Smooth muscle cell (in vitro differentiated cells): ENCODE results near the gene SH3BGRL3. TPM values are rescaled to one million over a fixed set of nuclear protein-coding genes. Genes with fewer than 3 reads are reported as not detected.

Experiments used
- DNase-seq: peaks from one replicate; lab custom pipeline; 2025; ENCODE audit not compliant: unreplicated experiment; lab: John Stamatoyannopoulos, UW
- H2AFZ ChIP-seq: fragments of 200-600 bp; sonication (generic); 2 replicates; pipeline ENCODE4 v1.6.0; 2016; ENCODE audit warnings: antibody characterized with exemption, low read depth, mild to moderate bottlenecking
- H3F3A ChIP-seq: fragments of 200-600 bp; sonication (generic); 2 replicates; pipeline ENCODE4 v1.6.0; 2017; ENCODE audit warnings: antibody characterized with exemption, low read depth
- H3K27ac ChIP-seq: fragments of 200-600 bp; sonication (generic); 2 replicates; pipeline ENCODE4 v1.5.1; 2016; ENCODE audit warnings: low read depth, mild to moderate bottlenecking
- H3K27me3 ChIP-seq: fragments of 200-600 bp; sonication (generic); 2 replicates; pipeline ENCODE4 v1.6.1; 2016; ENCODE audit warnings: low read depth, mild to moderate bottlenecking
- H3K36me3 ChIP-seq: fragments of 200-600 bp; sonication (generic); 2 replicates; pipeline ENCODE4 v1.5.1; 2016; ENCODE audit warnings: low read depth
- H3K4me1 ChIP-seq: fragments of 200-600 bp; sonication (generic); 2 replicates; pipeline ENCODE4 v1.5.1; 2016; ENCODE audit warnings: low read depth
- H3K4me2 ChIP-seq: fragments of 200-600 bp; sonication (generic); 2 replicates; pipeline ENCODE4 v1.6.0; 2016; ENCODE audit warnings: mild to moderate bottlenecking
- H3K4me3 ChIP-seq: fragments of 200-600 bp; sonication (generic); 2 replicates; pipeline ENCODE4 v1.5.1; 2016; ENCODE audit warnings: mild to moderate bottlenecking
- H3K79me2 ChIP-seq: fragments of 200-600 bp; sonication (generic); 2 replicates; pipeline ENCODE4 v1.6.0; 2016; ENCODE audit warnings: low read depth, mild to moderate bottlenecking
- H3K9ac ChIP-seq: fragments of 200-600 bp; sonication (generic); 2 replicates; pipeline ENCODE4 v1.6.0; 2016; ENCODE audit warnings: low read depth
- H3K9me3 ChIP-seq: fragments of 200-600 bp; sonication (generic); replicated peaks from 2 replicates; pipeline ENCODE4 v1.5.1; 2016; ENCODE audit warnings: low read depth
- H4K20me1 ChIP-seq: fragments of 200-600 bp; sonication (generic); 2 replicates; pipeline ENCODE4 v1.6.0; 2016; ENCODE audit warnings: low read depth
- CTCF ChIP-seq: fragments of 200-600 bp; sonication (generic); IDR thresholded peaks from 2 replicates; pipeline ENCODE4 v1.5.1; 2017; ENCODE audit warnings: borderline replicate concordance, mild to moderate bottlenecking, antibody characterized with exemption; ENCODE audit not compliant: insufficient read depth, poor library complexity, severe bottlenecking
- WGBS: methylation state at CpG from one replicate; pipeline ENCODE4 v1.1.7; 2016; ENCODE audit warnings: low lambda C conversion rate; 5-methylcytosine and 5-hydroxymethylcytosine counted together
- polyA plus RNA-seq: library from polyadenylated mRNA; unstranded; fragments of >200 nt; fragmentation: Nextera tagmentation; extraction: Ambion mirVana; gene quantifications from 2 replicates; pipeline ENCODE4 v1.2.1, GENCODE V29; 2016
- total RNA-seq: library from RNA; depleted of rRNA; stranded (reverse); fragments of >200 nt; gene quantifications from 2 replicates; pipeline ENCODE4 v1.2.3, GENCODE V29; 2014

SH3BGRL3 gene
- total and polyA plus RNA-seq, 2 experiments from 2014 or later = 241 to 1,367 TPM

DNA sequence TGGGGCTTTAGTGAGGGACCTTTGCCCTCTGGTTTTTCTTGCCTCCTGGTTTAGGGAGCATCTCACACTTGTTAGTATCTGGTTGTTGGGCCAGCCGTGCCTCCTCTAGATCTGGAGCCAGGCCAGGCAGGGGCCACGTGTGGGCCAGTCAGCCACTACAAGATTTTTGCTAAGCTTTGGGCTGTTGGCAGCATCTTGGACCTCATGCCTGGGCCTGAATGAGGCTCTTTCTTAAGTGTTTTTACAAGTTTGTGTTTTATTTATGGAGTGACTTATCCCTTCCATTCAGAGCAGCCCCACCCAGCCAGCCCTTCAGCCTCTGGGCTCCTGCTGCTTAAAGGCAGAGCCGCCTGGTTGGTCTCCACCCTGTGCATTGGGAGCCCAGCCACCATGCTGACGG is 1.6 kb upstream of the SH3BGRL3 start:
- Histone ChIP-seq H4K20me1 (peaks cover 28% of the 10 kb centered on the region), H3K36me3 (no peaks in the 10 kb centered on the region), H2AFZ (no peak overlapping the region), H3K79me2 (no peaks in the 10 kb centered on the region), H3K27ac (peak overlapping the region; percentile 96), H3F3A (peaks cover 49% of the 10 kb centered on the region), H3K4me1 (peaks cover 57% of the 10 kb centered on the region), H3K9ac (peak overlapping the region; percentile 89), H3K4me2 (peak overlapping the region; percentile 94), H3K9me3 (no peaks in the 10 kb centered on the region), H3K27me3 (no peaks in the 10 kb centered on the region), H3K4me3 (no peak overlapping the region)
- 27% methylated on average over 4 of the region's 4 CpGs for WGBS
- peak; percentile 56 for DNase-seq
- no peak for TF ChIP-seq CTCF

DNA sequence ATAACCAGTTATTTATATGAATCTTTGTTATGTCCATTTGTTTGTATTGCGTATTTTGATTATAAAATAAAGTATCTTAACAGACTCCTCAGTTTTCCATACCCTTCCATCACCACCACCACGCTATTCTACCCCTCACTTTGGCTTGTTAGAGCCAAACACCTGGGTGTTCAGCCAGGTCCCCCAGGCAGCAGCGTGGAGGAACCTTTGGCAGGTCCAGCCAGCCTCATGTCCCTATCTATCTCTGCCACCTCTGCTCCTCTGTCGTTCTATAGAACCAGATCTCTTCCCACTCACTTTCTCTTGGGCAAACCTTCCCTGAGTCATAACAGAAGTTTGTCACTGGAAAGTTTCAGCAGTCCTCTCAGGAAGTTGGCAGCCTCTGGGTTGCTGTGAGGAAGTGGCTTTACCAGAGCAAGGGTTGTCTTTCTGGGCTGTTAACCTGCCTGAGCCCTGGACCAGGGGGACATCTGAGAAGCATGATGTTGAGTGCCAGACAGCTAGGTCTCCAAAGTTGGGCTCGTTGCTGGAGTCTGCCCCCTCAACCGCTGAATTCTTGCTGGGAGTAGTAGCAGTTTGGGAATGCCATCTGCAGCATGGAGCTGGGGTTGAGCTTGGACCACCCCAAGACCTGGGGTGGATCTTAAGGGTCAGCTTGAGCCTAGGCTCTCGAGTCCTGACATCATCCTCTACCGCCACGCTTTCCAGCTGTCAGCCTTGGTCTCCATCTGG is 996 bp upstream of the SH3BGRL3 start:
- WGBS = 50% methylated on average over 9 of the region's 9 CpGs

GRCh38 chr1:26280333-26281042 is 602 bp downstream of the SH3BGRL3 start:
- no peak for DNase-seq
- H3K4me1 ChIP-seq = peaks cover 61% of the 10 kb centered on the region
- no peak for TF ChIP-seq CTCF
- peak overlapping the region; percentile 96 for H3K27ac ChIP-seq
- no peak overlapping the region for H2AFZ ChIP-seq
- H3K9ac ChIP-seq = peak overlapping the region; percentile 89
- H3K79me2 ChIP-seq = no peaks in the 10 kb centered on the region
- H3F3A ChIP-seq = peaks cover 43% of the 10 kb centered on the region
- peaks cover 38% of the 10 kb centered on the region for H4K20me1 ChIP-seq
- H3K9me3 ChIP-seq = no peaks in the 10 kb centered on the region
- no peaks in the 10 kb centered on the region for H3K36me3 ChIP-seq
- no peaks in the 10 kb centered on the region for H3K27me3 ChIP-seq
- 38% methylated on average over 16 of the region's 20 CpGs for WGBS
- peak overlapping the region; percentile 67 for H3K4me3 ChIP-seq
- peak overlapping the region; percentile 94 for H3K4me2 ChIP-seq

More for the DNA sequence above, 996 bp upstream of the SH3BGRL3 start:
- Histone ChIP-seq H3K27me3 (no peaks in the 10 kb centered on the region), H3K79me2 (no peaks in the 10 kb centered on the region), H2AFZ (no peak overlapping the region), H3K9me3 (no peaks in the 10 kb centered on the region), H3K4me3 (peak overlapping the region; percentile 67), H3K4me2 (peak overlapping the region; percentile 94), H3K27ac (peak overlapping the region; percentile 96), H3K9ac (peak overlapping the region; percentile 89), H3F3A (peaks cover 53% of the 10 kb centered on the region), H3K36me3 (no peaks in the 10 kb centered on the region), H4K20me1 (peaks cover 34% of the 10 kb centered on the region), H3K4me1 (peaks cover 57% of the 10 kb centered on the region)
- DNase-seq = no peak
- TF ChIP-seq CTCF = no peak
